A673 (cell line): ENCODE data around the gene PHF12. TPM values are rescaled to one million over a fixed set of nuclear protein-coding genes. Genes with fewer than 3 reads are reported as not detected.
A peak's percentile ranks its signal among the peaks of the same experiment; 100 is the strongest.

Source experiments
- BruUV-seq: library from RNA; stranded (reverse); fragments of 400-500 nt; replicated peaks from 2 replicates; lab custom pipeline; 2021; lab: Mats Ljungman, UMichigan
- CTCF ChIA-PET: fragments of 300-600 bp; sonication (Branson Sonifier 250); formaldehyde crosslinking; loops from one replicate; lab custom pipeline; 2022; ENCODE audit warnings: antibody characterized with exemption; lab: Charles Lee
- POLR2A ChIA-PET: fragments of 300-600 bp; sonication (Branson Sonifier 250); formaldehyde crosslinking; loops from one replicate; lab custom pipeline; 2022; ENCODE audit warnings: antibody characterized with exemption; ENCODE audit not compliant: low non-redundant PET; lab: Charles Lee
- DNase-seq: peaks from one replicate; pipeline ENCODE4 v3.0.0-alpha.2; 2015; ENCODE audit warnings: low spot score
- H3K27ac ChIP-seq: fragments of 200-600 bp; sonication (generic); 2 replicates; pipeline ENCODE4 v1.5.1; 2016; ENCODE audit warnings: mixed run types, low read depth, mild to moderate bottlenecking, mixed read lengths, antibody characterized with exemption, low read length; ENCODE audit not compliant: poor library complexity, severe bottlenecking
- H3K27me3 ChIP-seq: fragments of 200-600 bp; sonication (generic); replicated peaks from 2 replicates; pipeline ENCODE4 v1.6.1; 2017; ENCODE audit warnings: mixed run types, low read depth, mild to moderate bottlenecking, mixed read lengths, antibody characterized with exemption, low read length; ENCODE audit not compliant: insufficient read depth, poor library complexity
- H3K36me3 ChIP-seq: fragments of 200-600 bp; sonication (generic); 2 replicates; pipeline ENCODE4 v1.6.1; 2016; ENCODE audit warnings: mixed run types, mild to moderate bottlenecking, mixed read lengths, antibody characterized with exemption, low read length; ENCODE audit not compliant: insufficient read depth, poor library complexity, severe bottlenecking
- H3K4me1 ChIP-seq: fragments of 200-600 bp; sonication (generic); 2 replicates; pipeline ENCODE4 v1.6.1; 2017; ENCODE audit warnings: mixed run types, mild to moderate bottlenecking, mixed read lengths, antibody characterized with exemption, low read length; ENCODE audit not compliant: insufficient read depth, poor library complexity, severe bottlenecking
- H3K4me3 ChIP-seq: fragments of 200-600 bp; sonication (generic); 2 replicates; pipeline ENCODE4 v1.5.1; 2016; ENCODE audit warnings: low read depth, mixed run types, mild to moderate bottlenecking, mixed read lengths, low read length; ENCODE audit not compliant: poor library complexity, severe bottlenecking
- H3K9me3 ChIP-seq: fragments of 200-600 bp; sonication (generic); 2 replicates; pipeline ENCODE4 v1.6.1; 2016; ENCODE audit warnings: mixed run types, low read depth, mild to moderate bottlenecking, mixed read lengths, antibody characterized with exemption, low read length; ENCODE audit not compliant: poor library complexity, severe bottlenecking
- EZH2 ChIP-seq: fragments of 200-600 bp; sonication (generic); IDR thresholded peaks from 2 replicates; pipeline ENCODE4 v1.6.1; 2017; ENCODE audit warnings: borderline replicate concordance, low read depth, mild to moderate bottlenecking, mixed read lengths, antibody characterized with exemption, low read length; ENCODE audit not compliant: poor library complexity, severe bottlenecking
- intact Hi-C: fragments of 100-400 bp; cut with micrococcal nuclease; formaldehyde crosslinking; loops from one replicate; pipeline ENCODE4 v1.10.0; 2022; ENCODE audit not compliant: unreplicated experiment
- total RNA-seq: library from RNA; stranded (reverse); gene quantifications from 2 replicates; pipeline ENCODE4 v1.2.3, GENCODE V29; 2021
- TF ChIP-seq, protein P1 (sequence below): fragments of 300-800, 200-600 bp; sonication (generic); conservative IDR thresholded peaks from 2 replicates; pipeline ENCODE4 v1.5.1; 2017; ENCODE audit warnings: low read depth, mild to moderate bottlenecking, antibody characterized with exemption, low read length, moderate library complexity, mixed read lengths

PHF12 gene
- total RNA-seq, 1 experiment from 2014 or later: 63.3 TPM

DNA sequence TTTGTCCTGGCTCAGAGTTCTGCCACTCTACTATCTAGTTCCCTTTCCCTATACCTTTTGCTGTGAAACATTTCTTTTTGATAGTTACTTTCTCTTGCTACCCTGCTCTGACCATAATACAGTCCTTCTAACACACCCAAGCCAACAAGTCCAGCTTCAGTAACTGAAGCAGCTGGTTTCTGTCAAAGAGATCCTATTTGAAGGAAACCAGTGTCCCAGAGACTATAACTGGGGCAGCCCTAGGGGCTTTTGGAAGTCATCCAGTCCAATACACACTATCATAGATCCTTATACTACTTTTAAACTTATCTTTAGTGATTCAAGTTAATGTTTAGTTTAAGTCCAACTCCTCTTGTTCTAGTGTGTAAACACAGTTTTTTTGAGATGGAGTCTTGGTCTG, 31.1 kb downstream of the PHF12 start:
- H3K27ac ChIP-seq: no peak overlapping the region
- peaks cover 90% of the 10 kb centered on the region for H3K36me3 ChIP-seq
- H3K9me3 ChIP-seq: no peaks in the 10 kb centered on the region
- H3K27me3 ChIP-seq: no peaks in the 10 kb centered on the region
- BruUV-seq: no TSS peak
- H3K4me3 ChIP-seq: no peak overlapping the region
- ChIA-PET POLR2A (no interaction called here), CTCF (no interaction called here)
- no peak for DNase-seq
- TF ChIP-seq, protein P1, sequence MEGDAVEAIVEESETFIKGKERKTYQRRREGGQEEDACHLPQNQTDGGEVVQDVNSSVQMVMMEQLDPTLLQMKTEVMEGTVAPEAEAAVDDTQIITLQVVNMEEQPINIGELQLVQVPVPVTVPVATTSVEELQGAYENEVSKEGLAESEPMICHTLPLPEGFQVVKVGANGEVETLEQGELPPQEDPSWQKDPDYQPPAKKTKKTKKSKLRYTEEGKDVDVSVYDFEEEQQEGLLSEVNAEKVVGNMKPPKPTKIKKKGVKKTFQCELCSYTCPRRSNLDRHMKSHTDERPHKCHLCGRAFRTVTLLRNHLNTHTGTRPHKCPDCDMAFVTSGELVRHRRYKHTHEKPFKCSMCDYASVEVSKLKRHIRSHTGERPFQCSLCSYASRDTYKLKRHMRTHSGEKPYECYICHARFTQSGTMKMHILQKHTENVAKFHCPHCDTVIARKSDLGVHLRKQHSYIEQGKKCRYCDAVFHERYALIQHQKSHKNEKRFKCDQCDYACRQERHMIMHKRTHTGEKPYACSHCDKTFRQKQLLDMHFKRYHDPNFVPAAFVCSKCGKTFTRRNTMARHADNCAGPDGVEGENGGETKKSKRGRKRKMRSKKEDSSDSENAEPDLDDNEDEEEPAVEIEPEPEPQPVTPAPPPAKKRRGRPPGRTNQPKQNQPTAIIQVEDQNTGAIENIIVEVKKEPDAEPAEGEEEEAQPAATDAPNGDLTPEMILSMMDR: no peak
- intact Hi-C loops: no loop called here
- no peaks in the 10 kb centered on the region for H3K4me1 ChIP-seq

DNA sequence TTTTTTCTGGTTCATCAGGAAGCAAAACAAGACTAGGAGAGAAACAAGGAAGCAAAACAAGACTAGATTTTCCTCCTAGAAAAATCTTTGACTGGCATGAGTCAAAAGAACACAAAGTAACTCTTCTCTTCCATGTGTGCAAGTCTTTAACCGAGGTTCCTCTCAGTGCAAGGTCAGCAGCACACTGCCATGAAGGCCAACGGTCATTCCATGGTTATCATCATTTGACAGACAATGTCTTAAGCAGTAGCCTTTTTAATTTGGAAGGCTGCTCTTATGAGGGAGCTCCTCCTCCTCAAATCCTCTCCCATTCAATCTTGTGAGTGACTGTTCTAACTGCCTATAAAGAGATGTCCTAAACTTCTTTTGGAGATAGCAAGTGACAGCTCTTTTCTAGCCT, 33.0 kb downstream of the PHF12 start:
- Histone ChIP-seq H3K27ac (peak overlapping the region; percentile 19), H3K9me3 (no peaks in the 10 kb centered on the region), H3K4me3 (no peak overlapping the region), H3K27me3 (no peaks in the 10 kb centered on the region), H3K36me3 (peaks cover 95% of the 10 kb centered on the region), H3K4me1 (no peaks in the 10 kb centered on the region)
- no TSS peak for BruUV-seq
- TF ChIP-seq EZH2: no peak
- TF ChIP-seq, protein P1: no peak
- CTCF ChIA-PET: interaction anchor here (1.1 kb wide), 1 partner anchor 191 kb away, joined by 3 read pairs; no protein-coding TSS in a partner anchor
- intact Hi-C loops: no loop called here
- no peak for DNase-seq
- POLR2A ChIA-PET: no interaction called here

DNA sequence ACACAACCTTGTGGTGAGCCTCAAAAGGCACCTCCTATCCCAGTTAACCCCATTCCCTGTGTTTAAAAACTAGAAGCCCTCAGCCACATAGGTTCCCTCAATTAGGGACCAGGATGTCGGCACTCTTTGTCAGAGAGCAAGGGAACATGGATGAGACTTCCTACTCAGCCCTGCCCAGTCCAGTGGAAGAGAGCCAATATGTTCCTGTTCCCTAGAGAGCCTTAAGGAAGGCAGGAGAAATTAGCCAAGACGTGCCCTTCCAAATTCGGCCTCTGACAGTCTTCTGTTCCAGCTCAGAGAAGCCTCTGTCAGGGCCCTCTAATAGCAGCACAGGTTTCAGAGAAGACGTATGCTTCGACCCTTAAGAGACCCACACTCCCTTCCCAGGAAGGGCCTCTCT, 33.9 kb downstream of the PHF12 start:
- DNase-seq: no peak
- H3K27ac ChIP-seq: peak overlapping the region; percentile 19
- peaks cover 95% of the 10 kb centered on the region for H3K36me3 ChIP-seq
- H3K4me3 ChIP-seq: no peak overlapping the region
- no peaks in the 10 kb centered on the region for H3K4me1 ChIP-seq
- TF ChIP-seq, protein P1: no peak
- no peak for TF ChIP-seq EZH2
- H3K9me3 ChIP-seq: no peaks in the 10 kb centered on the region
- BruUV-seq: no TSS peak
- ChIA-PET POLR2A (no interaction called here), CTCF (interaction anchor here (2.3 kb wide), 1 partner anchor 191 kb away, joined by 13 read pairs; the partner anchor contains the start of gene TLCD1)
- H3K27me3 ChIP-seq: no peaks in the 10 kb centered on the region
- intact Hi-C loops: loop anchor here (2.0 kb wide), 1 partner anchor 193 kb away; no protein-coding TSS in a partner anchor
